ENCODE results near the gene DMRT3.

DMRT3 gene

DNA sequence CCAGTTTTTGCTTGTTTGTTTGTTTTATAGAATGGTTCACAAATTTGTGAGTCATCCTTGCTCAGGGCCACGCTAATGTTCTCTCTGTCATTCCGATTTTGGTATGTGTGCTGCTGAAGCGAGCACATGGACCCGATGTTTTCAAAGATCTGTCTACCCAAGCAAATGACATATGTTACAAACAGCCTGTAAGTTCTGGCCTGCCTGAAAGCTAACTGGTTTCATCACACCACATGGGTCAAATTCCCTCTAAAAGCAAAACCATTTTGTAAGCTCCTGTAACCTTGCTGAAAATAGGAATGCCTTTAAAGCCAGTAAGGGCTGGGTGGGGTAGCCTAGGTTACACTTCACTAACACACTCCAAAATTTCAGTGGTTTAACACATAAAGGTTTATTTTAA lies 25.4 kb downstream of the DMRT3 start:
- H3K4me3 ChIP-seq (ENCODE audit: low read depth, low read length) = no peak overlapping the region
- DNase-seq (ENCODE audit: low read depth) = no peak
- TF ChIP-seq, protein P1, sequence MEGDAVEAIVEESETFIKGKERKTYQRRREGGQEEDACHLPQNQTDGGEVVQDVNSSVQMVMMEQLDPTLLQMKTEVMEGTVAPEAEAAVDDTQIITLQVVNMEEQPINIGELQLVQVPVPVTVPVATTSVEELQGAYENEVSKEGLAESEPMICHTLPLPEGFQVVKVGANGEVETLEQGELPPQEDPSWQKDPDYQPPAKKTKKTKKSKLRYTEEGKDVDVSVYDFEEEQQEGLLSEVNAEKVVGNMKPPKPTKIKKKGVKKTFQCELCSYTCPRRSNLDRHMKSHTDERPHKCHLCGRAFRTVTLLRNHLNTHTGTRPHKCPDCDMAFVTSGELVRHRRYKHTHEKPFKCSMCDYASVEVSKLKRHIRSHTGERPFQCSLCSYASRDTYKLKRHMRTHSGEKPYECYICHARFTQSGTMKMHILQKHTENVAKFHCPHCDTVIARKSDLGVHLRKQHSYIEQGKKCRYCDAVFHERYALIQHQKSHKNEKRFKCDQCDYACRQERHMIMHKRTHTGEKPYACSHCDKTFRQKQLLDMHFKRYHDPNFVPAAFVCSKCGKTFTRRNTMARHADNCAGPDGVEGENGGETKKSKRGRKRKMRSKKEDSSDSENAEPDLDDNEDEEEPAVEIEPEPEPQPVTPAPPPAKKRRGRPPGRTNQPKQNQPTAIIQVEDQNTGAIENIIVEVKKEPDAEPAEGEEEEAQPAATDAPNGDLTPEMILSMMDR (IDR thresholded peaks at IDR 0.05; ENCODE audit: insufficient read depth, low read depth, low read length, missing control alignments) = no peak

DNA sequence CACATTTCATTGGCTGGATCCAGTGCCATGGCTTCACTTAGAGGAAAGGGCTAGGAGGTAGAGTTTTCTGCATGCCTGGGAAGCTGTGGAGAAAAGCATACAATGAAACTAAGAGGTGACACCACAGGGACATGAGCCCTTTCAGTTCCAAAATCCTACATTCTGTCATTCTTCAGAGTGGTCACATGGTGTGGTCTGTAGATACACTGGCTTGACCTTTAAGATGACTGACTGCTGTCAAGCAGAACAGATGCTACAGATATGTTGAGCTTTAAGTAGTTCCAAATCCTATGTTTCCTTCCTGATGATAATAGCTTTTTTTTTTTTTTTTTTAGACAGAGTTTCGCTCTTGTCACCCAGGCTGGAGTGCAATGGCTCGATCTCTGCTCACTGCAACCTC lies 26.2 kb downstream of the DMRT3 start:
- TF ChIP-seq, protein P1 (IDR thresholded peaks at IDR 0.05; ENCODE audit: insufficient read depth, low read depth, low read length, missing control alignments) = no peak
- no peak overlapping the region for H3K4me3 ChIP-seq (ENCODE audit: low read depth, low read length)
- DNase-seq (ENCODE audit: low read depth) = peak; percentile 41

DNA sequence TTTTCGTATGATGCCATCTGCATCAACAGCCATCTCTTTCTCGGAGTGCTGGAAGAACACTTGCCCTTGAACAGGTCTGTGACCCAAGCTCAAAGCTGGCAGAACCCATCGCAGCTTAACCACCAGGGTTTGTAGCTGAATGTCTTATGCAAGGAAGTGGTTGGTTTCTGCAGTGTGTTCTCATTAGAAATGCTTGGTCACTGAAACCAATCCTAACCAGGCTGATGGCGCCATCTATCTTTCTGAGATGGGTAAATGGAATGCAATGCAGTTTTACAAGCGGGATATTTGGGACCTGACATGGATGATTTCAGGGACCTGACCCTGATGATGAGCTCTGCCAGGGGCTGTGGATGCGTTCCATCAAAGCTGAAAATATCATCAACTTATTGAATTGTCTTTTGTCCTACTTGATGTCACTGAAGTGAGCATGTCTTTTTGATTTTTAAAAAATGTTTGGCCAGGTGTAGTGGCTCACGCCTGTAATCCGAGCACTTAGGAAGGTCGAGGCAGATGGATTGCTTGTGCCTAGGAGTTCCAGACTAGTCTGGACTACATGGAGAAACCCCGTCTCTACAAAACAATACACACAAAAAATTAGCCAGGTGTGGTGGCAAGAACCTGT lies 28.7 kb downstream of the DMRT3 start:
- TF ChIP-seq, protein P1 (IDR thresholded peaks at IDR 0.05; ENCODE audit: insufficient read depth, low read depth, low read length, missing control alignments) = peak; percentile 64
- H3K4me3 ChIP-seq (ENCODE audit: low read depth, low read length) = no peak overlapping the region
- DNase-seq (ENCODE audit: low read depth) = peak; percentile 83

DNA sequence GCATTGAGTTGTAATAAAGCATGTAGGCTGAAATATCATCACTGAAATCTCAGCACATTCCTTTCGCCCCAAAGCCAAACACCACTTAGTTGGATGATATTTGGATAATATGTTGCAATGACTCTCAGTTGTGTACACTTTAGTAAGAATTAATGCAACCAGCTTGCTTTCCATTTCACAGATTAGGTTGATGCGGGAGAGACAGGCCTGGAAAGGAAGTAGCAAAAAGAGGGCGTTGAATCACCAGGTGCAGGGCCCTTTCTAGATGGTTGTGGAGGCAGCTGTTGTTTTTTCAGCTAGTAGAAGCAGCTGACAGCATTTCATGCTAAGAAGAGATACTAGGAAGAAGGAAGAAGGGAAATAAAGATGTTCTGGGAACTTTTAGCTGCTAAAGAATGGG lies 30.9 kb downstream of the DMRT3 start:
- no peak overlapping the region for H3K4me3 ChIP-seq (ENCODE audit: low read depth, low read length)
- TF ChIP-seq, protein P1 (IDR thresholded peaks at IDR 0.05; ENCODE audit: insufficient read depth, low read depth, low read length, missing control alignments) = no peak
- DNase-seq (ENCODE audit: low read depth) = no peak

DNA sequence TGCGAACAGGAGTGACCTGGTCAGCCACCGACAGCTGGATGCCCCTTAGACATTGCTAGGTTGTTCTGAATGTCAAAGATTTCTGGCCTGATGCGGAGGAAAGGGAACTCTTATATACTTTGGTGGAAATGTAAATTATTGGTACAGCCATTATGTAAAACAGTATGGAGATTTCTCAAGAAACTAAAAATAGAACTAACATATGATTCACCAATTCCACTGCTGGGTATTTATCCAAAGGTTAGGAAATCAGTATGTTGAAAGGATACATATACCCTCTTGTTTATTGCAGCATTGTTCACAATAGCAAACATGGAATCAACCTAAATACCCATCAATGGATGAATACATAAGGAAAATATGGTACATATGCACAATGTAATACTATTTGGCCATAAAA lies 31.8 kb downstream of the DMRT3 start:
- no peak for DNase-seq (ENCODE audit: low read depth)
- TF ChIP-seq, protein P1 (IDR thresholded peaks at IDR 0.05; ENCODE audit: insufficient read depth, low read depth, low read length, missing control alignments) = no peak
- H3K4me3 ChIP-seq (ENCODE audit: low read depth, low read length) = no peak overlapping the region

DNA sequence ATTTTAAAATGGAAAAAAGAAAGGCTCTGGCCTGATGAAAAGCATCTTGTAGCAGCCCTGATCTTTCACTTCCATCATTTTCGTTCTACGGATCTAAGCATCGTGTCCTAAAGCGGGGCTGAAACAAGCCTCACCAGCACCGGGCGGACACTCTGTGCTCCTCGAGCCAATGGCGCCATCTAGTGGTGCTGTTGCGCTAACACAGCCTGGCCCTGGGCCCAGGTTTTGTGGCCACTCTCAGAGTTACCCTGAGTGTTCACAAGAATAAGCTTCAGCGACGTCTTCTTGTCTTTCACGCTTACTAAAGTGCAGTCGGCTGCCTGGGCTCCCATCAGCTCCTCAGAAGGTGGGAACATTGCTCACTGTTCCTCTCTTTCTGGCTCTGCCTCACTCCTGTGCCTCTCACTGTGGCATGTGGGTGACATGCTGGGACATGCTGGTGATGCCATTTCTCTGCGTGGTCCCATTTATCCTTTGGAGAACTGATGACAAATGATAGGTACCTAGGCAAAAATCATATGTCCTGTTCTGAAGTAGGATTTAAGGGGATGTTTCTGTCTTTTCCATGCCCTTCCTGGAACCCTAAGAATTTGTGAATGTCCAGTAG lies 32.7 kb downstream of the DMRT3 start:
- TF ChIP-seq, protein P1 (IDR thresholded peaks at IDR 0.05; ENCODE audit: insufficient read depth, low read depth, low read length, missing control alignments) = peak; percentile 98
- peak; percentile 87 for DNase-seq (ENCODE audit: low read depth)
- H3K4me3 ChIP-seq (ENCODE audit: low read depth, low read length) = no peak overlapping the region

DNA sequence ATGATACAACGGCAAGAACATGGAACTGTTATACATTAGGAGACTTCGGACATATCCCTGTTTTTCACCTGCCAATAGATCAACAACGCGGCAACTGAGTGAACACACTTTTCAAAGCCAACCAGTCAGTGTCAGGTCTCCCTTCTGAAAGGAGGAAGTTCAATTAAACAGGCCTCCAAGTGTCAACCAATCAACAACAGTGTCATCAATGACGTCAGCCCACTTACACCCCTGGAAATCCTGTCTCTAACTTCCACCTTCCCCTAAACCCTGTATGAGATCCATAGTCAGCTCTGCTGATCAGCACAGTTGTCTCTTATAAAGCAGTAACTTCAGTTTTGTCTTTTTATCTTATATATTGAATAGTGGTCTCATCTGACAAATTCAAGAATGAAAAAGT lies 36.6 kb downstream of the DMRT3 start:
- no peak overlapping the region for H3K4me3 ChIP-seq (ENCODE audit: low read depth, low read length)
- TF ChIP-seq, protein P1 (IDR thresholded peaks at IDR 0.05; ENCODE audit: insufficient read depth, low read depth, low read length, missing control alignments) = no peak
- DNase-seq (ENCODE audit: low read depth) = no peak
